SKM-1 (cell line): ENCODE data around the gene MRPS25.
"Not testable (repeated sequence)": the region's sequence is repeated elsewhere in the genome, so short reads cannot be mapped to it uniquely, and the experiment has no call there.

Source experiments
- DNase-seq: peaks from one replicate; lab custom pipeline; 2025; ENCODE audit not compliant: unreplicated experiment; lab: John Stamatoyannopoulos, UW

The MRPS25 gene

DNA sequence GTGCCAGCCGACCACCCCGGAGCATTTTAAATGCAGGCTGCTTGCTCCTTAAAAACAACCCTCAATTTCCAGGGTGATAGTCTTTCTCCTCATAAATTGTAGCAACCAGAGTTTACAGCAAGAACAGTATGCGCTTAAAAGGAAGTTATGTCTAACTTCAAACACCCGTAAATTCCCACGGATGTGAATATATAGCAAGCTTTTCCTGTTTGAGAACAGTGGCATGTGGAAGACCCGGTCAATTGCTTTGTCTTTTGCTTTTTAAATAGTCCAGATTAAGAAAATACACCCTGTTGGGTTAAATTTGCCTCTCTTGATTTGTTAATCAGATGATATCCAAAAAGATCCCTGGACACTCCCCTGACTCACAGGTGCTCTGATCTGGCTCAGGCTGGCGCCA, 20.8 kb downstream of the MRPS25 start:
- DNase-seq, result no peak

- no peak for DNase-seq
Measured at GRCh38 chr3:15043408-15044171, 21.5 kb downstream of the MRPS25 start.

DNA sequence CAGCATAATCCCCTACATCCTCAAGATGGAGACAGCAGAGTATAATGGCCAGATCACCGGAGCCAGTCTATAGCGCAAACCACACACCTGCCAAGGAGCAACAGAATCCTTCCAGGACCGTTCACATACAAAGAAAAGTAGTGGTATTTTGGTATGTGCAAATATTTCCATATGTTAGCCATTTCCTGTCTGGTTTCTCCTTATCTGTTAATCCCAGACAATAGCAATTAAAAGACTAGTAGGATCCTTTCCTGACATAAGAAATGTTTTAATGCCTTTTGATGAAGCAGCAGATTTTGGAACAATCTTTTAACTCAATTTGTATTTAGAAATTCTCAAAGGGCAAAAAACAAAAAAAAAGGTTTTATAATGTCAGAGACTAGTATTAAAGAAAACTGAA, 22.2 kb downstream of the MRPS25 start:
- DNase-seq, result no peak

DNA sequence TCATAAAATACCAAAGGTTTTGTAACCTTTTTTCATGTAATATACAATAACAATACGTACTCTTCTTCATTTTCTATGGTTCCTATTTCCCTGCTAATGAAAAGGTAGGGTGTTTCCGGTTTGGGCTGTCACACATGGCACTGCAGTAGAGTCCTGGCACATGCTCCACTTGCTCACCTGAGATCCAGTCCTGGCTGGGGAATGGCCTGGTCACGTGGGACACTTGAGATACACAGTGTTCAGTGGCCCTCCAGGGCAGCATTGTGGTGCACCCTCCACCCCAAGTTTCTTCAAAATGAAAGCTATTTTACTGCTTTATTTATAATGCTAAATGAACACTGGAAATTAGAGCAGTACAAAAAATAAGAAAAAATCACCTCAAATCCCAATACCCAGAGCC, 23.2 kb downstream of the MRPS25 start:
- no peak for DNase-seq

GRCh38 chr3:15040844-15041243, 24.3 kb downstream of the MRPS25 start:
- DNase-seq, result no peak

DNA sequence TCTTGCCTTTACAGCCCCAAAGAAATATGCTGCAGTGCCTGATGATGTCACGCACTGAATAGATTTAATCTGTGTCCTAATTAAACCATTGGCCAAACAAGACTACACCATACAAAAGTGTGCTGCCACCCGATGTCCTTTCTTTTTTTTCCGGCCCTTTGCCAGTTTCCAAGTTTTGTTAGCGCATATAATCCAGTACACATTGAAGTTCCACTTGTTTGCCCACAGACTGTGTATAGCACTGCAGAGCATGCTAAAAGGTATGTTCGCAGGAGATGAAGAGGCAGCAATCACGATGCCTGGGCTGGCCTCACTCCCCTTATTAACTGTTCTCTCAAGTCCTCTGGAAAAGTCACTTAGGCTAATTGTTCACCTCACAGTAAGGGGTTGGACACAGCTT, 26.8 kb downstream of the MRPS25 start:
- no peak for DNase-seq

DNA sequence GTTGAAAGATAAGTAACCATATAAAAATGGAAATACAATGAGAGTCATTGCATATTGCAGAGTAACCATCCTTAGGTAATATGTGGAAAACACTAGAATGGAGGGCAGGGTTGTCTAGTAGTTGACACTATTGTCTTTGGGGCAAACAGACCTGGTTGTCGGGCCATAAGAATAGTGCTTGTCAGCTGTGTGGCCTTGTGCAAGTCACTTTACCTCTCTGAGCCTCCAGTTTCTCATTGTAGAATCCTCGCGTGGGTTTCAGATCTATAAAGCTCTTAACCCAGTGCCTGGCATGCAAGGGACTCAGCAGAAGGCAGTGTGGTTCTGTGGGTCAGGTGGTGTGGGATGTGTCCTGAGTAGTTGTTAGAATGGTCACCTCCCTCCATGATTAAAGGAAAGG, 32.0 kb downstream of the MRPS25 start:
- no peak for DNase-seq

- DNase-seq, result no peak
Measured at GRCh38 chr3:15032650-15033049, 32.5 kb downstream of the MRPS25 start.

GRCh38 chr3:15029625-15030024, 35.5 kb downstream of the MRPS25 start:
- DNase-seq, result no peak

- no peak for DNase-seq
Measured at GRCh38 chr3:15023719-15024118, 41.4 kb downstream of the MRPS25 start.

GRCh38 chr3:15023249-15023648, 41.9 kb downstream of the MRPS25 start:
- no peak for DNase-seq

DNA sequence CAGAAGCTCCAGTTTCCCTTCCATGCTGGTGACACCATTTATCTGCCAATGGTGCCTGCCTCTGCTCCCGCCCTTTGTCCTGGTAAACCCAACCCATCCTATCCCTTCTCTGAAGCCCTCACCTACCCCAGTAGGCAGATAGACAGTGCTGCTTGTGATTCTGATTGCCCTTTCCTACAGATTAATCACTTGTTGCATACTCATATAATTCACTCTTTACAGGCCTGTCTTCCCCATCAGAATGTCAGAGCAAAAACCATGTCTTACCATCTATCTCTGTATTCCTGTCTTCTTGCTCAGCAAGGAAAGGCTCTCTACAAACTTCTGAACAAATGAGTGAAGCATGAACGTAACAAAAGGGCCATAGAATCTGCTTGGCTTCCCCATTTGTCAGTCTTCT, 47.9 kb downstream of the MRPS25 start:
- DNase-seq, result no peak

- DNase-seq, result no peak
Measured at GRCh38 chr3:15015456-15015855, 49.7 kb downstream of the MRPS25 start.

DNA sequence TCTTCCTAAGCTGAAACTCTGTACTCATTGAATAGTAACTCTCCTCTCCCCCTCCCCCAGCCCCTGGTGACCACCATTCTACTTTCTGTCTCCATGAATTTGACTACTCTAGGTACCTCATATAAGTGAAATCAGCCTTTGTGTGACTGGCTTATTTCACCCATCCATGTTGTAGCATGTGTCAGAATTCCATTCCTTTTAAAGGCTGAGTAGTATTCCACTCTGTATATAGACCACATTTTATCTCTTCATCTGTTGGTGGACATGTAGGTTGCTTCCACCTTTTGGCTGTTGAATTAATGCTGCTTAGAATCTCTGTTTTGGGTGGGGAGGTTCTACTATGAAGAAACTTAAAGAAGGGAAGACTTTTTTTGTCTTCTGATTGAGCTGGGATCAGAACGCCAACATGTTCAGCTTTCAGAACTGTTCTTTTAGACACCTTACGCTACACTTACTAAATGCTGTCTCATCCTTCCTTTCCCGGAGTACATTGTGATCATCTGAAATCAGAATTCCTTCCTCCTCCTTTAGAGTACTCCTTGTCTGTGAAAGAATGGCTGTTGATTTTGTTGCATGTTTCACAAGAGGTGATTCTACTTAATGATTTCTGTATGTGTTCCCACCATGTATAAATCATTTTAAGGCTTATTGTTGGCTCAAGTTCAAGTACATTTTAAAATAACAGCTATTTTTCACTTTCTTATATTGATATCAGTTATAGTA, 50.3 kb downstream of the MRPS25 start:
- DNase-seq, result no peak

GRCh38 chr3:15011174-15011573, 53.9 kb downstream of the MRPS25 start:
- no peak for DNase-seq

DNA sequence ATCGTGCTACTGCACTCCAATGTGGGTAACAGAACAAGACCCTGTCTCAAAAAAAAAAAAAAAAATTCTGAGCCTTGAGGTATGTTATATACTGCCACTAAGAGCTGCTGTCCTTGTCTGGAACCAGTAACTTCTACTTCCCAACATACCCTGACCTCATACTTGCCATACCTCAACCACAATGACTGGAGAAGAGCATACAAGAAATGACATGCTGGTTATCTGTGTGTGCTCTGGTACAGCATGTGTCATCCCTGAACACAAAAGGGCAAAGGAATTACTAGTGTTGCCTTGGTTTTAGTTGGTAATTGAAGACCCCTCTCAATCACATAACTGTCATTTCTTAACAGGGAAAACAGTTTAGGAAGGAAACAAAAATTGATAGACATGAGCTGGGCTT, 54.5 kb downstream of the MRPS25 start:
- DNase-seq, result no peak

DNA sequence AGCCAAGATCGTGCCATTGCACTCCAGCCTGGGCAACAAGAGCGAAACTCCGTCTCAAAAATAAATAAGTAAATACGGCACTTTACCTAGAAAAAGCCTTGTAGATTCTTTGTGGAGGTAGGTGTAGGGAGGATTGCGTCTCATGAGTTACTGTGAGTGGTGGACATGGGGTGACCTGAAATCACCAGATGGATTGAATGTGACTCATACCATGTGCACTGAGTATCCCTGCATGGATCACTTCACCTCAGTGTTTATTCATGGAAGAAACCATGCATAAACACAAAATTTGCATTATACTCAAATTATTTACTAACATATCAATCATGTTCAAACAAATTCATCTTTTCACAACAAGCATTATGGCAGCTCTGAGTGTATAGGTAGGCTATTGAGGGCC, 55.9 kb downstream of the MRPS25 start:
- no peak for DNase-seq

- no peak for DNase-seq
Measured at GRCh38 chr3:15007681-15008141, 57.4 kb downstream of the MRPS25 start.

DNA sequence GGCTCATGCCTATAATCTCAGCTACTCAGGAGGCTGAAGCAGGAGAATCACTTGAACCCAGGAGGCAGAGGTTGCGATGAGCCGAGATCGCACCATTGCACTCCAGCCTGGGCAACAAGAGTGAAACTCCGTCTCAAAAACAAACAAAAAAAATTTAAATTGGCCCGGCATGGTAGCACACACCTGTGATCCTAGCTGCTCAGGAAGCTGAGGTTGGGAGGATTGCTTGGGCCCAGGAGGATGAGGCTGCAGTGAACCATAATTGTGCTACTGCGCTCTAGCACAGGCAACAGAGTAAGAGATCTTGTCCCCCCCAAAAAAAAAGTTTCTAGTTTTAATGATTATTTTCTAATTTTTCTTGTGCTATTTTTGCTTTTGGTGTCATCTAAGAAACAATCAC, 65.9 kb downstream of the MRPS25 start:
- DNase-seq, result not testable (repeated sequence)
